Fibroblast of gingiva (primary cell): ENCODE measurements around the gene SPRR1A.
"Not testable (repeated sequence)": the region's sequence is repeated elsewhere in the genome, so short reads cannot be mapped to it uniquely, and the experiment has no call there.

ENCODE experiments used
- DNase-seq: peaks from one replicate; pipeline ENCODE4 v3.0.0-alpha.2; 2011; ENCODE audit warnings: low read depth

The SPRR1A gene

GRCh38 chr1:152972196-152972886 is 11.5 kb upstream of the SPRR1A start:
- no peak for DNase-seq

- no peak for DNase-seq
Measured at GRCh38 chr1:152976688-152977087, 7.2 kb upstream of the SPRR1A start.

- no peak for DNase-seq
Measured at GRCh38 chr1:152977614-152978013, 6.3 kb upstream of the SPRR1A start.

- DNase-seq, result no peak
Measured at GRCh38 chr1:152980676-152981075, 3.2 kb upstream of the SPRR1A start.

- DNase-seq, result no peak
Measured at GRCh38 chr1:152981146-152981871, 2.6 kb upstream of the SPRR1A start.

GRCh38 chr1:152982076-152982475 is 1.8 kb upstream of the SPRR1A start:
- DNase-seq, result no peak

GRCh38 chr1:152983234-152983633 is 647 bp upstream of the SPRR1A start:
- no peak for DNase-seq

- no peak for DNase-seq
Measured at GRCh38 chr1:152986578-152986977, 2.7 kb downstream of the SPRR1A start.

- no peak for DNase-seq
Measured at GRCh38 chr1:152993186-152993585, 9.3 kb downstream of the SPRR1A start.

- no peak for DNase-seq
Measured at GRCh38 chr1:152995842-152996241, 12.0 kb downstream of the SPRR1A start.

- no peak for DNase-seq
Measured at GRCh38 chr1:152996633-152997400, 12.9 kb downstream of the SPRR1A start.

- no peak for DNase-seq
Measured at GRCh38 chr1:152997901-152998300, 14.0 kb downstream of the SPRR1A start.

- DNase-seq, result no peak
Measured at GRCh38 chr1:152998476-152998875, 14.6 kb downstream of the SPRR1A start.

- DNase-seq, result no peak
Measured at GRCh38 chr1:152999818-153000217, 15.9 kb downstream of the SPRR1A start.

- no peak for DNase-seq
Measured at GRCh38 chr1:153000294-153000693, 16.4 kb downstream of the SPRR1A start.

GRCh38 chr1:153001382-153001781 is 17.5 kb downstream of the SPRR1A start, which contains the start of gene SPRR3:
Gene SPRR3, plus strand, starts transcription at chr1:153001749. Its CDS starts 1,272 bp downstream, at chr1:153003021.
- DNase-seq, result no peak

GRCh38 chr1:153011235-153011758 is 27.4 kb downstream of the SPRR1A start:
- DNase-seq, result not testable (repeated sequence)

- DNase-seq, result not testable (repeated sequence)
Measured at GRCh38 chr1:153021829-153022228, 37.9 kb downstream of the SPRR1A start.

- not testable (repeated sequence) for DNase-seq
Measured at GRCh38 chr1:153022340-153022739, 38.5 kb downstream of the SPRR1A start.

- no peak for DNase-seq
Measured at GRCh38 chr1:153023109-153023508, 39.2 kb downstream of the SPRR1A start.

- DNase-seq, result no peak
Measured at GRCh38 chr1:153024413-153024812, 40.5 kb downstream of the SPRR1A start.

GRCh38 chr1:153025797-153026196 is 41.9 kb downstream of the SPRR1A start:
- DNase-seq, result no peak
